ENCODE data around the gene SON. TPM values are rescaled to one million over a fixed set of nuclear protein-coding genes. Genes with fewer than 3 reads are reported as not detected.

Gene SON
- total and polyA plus RNA-seq, 2 of the 13 experiments (the other 11 are each of a cell fraction or from before 2014, with no cell fraction given): 61.3 to 78.3 TPM

GRCh38 chr21:33542640-33543504 lies at the start of gene SON (continued):
- TF ChIP-seq, protein P1, sequence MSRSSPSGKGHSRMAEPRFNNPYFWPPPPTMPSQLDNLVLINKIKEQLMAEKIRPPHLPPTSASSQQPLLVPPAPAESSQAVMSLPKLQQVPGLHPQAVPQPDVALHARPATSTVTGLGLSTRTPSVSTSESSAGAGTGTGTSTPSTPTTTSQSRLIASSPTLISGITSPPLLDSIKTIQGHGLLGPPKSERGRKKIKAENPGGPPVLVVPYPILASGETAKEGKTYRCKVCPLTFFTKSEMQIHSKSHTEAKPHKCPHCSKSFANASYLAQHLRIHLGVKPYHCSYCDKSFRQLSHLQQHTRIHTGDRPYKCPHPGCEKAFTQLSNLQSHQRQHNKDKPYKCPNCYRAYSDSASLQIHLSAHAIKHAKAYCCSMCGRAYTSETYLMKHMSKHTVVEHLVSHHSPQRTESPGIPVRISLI (CRISPR knock-in tag; IDR thresholded peaks at IDR 0.05; ENCODE audit: borderline replicate concordance): no peak
- TF ChIP-seq, protein P2, sequence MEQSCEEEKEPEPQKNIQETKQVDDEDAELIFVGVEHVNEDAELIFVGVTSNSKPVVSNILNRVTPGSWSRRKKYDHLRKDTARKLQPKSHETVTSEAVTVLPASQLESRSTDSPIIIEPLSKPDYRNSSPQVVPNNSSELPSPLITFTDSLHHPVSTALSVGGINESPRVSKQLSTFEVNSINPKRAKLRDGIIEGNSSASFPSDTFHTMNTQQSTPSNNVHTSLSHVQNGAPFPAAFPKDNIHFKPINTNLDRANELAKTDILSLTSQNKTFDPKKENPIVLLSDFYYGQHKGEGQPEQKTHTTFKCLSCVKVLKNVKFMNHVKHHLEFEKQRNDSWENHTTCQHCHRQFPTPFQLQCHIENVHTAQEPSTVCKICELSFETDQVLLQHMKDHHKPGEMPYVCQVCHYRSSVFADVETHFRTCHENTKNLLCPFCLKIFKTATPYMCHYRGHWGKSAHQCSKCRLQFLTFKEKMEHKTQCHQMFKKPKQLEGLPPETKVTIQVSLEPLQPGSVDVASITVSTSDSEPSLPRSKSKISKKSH (CRISPR knock-in tag; IDR thresholded peaks at IDR 0.05; ENCODE audit: borderline replicate concordance): no peak
- TF ChIP-seq ZFY (CRISPR knock-in tag; IDR thresholded peaks at IDR 0.05) (peak; percentile 97), ZNF276 (CRISPR knock-in tag; IDR thresholded peaks at IDR 0.05; ENCODE audit: low read depth) (no peak), TBL1XR1 (IDR thresholded peaks at IDR 0.05; ENCODE audit: borderline replicate concordance, low read length, partially characterized antibody) (peak; percentile 13), ZNF274 (CRISPR knock-in tag; IDR thresholded peaks at IDR 0.05) (0 out of 2 replicates have a peak, but pooled peaks have one; percentile 30), REST (IDR thresholded peaks at IDR 0.05; ENCODE audit: borderline replicate concordance in 1 of 2, low read depth in 1 of 2, low read length in 2 of 2) (no peak)
- TF ChIP-seq, protein P3, sequence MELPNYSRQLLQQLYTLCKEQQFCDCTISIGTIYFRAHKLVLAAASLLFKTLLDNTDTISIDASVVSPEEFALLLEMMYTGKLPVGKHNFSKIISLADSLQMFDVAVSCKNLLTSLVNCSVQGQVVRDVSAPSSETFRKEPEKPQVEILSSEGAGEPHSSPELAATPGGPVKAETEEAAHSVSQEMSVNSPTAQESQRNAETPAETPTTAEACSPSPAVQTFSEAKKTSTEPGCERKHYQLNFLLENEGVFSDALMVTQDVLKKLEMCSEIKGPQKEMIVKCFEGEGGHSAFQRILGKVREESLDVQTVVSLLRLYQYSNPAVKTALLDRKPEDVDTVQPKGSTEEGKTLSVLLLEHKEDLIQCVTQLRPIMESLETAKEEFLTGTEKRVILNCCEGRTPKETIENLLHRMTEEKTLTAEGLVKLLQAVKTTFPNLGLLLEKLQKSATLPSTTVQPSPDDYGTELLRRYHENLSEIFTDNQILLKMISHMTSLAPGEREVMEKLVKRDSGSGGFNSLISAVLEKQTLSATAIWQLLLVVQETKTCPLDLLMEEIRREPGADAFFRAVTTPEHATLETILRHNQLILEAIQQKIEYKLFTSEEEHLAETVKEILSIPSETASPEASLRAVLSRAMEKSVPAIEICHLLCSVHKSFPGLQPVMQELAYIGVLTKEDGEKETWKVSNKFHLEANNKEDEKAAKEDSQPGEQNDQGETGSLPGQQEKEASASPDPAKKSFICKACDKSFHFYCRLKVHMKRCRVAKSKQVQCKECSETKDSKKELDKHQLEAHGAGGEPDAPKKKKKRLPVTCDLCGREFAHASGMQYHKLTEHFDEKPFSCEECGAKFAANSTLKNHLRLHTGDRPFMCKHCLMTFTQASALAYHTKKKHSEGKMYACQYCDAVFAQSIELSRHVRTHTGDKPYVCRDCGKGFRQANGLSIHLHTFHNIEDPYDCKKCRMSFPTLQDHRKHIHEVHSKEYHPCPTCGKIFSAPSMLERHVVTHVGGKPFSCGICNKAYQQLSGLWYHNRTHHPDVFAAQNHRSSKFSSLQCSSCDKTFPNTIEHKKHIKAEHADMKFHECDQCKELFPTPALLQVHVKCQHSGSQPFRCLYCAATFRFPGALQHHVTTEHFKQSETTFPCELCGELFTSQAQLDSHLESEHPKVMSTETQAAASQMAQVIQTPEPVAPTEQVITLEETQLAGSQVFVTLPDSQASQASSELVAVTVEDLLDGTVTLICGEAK (IDR thresholded peaks at IDR 0.05): no peak
- TF ChIP-seq, protein P3 (CRISPR knock-in tag; IDR thresholded peaks at IDR 0.05): 0 out of 2 replicates have a peak, but pooled peaks have one; percentile 30

Data from HepG2 (cell line).